K562 (cell line): ENCODE data around the gene ZNHIT3. TPM values are rescaled to one million over a fixed set of nuclear protein-coding genes. Genes with fewer than 3 reads are reported as not detected.

Experiments
- BCOR ChIP-seq: fragments of 450-650 bp; IDR thresholded peaks from 2 replicates; pipeline ENCODE4 v1.6.1; 2016
- COPS2 ChIP-seq: fragments of 450-650 bp; conservative IDR thresholded peaks from 2 replicates; pipeline ENCODE4 v1.6.1; 2016; ENCODE audit warnings: mild to moderate bottlenecking, moderate library complexity
- HDAC8 ChIP-seq: fragments of 450-650 bp; IDR thresholded peaks from 2 replicates; pipeline ENCODE4 v1.6.1; 2016; ENCODE audit warnings: mild to moderate bottlenecking, missing genetic modification characterization, moderate library complexity, missing compliant biosample characterization
- HMG20B ChIP-seq: fragments of 250-450 bp; sonication (Bioruptor Pico); IDR thresholded peaks from 2 replicates; pipeline ENCODE4 v1.5.0; 2021; ENCODE audit warnings: mild to moderate bottlenecking
- HNRNPL ChIP-seq: fragments of 200-400 bp; formaldehyde crosslinking; IDR thresholded peaks from 2 replicates; pipeline ENCODE4 v1.6.1; 2017; ENCODE audit warnings: low read depth, mild to moderate bottlenecking, low read length
- L3MBTL2 ChIP-seq: fragments of 450-650 bp; IDR thresholded peaks from 2 replicates; pipeline ENCODE4 v1.6.1; 2016; ENCODE audit warnings: mild to moderate bottlenecking, moderate library complexity
- MYBL2 ChIP-seq, 2 experiments: fragments of 450-650 bp in 1 of 2; sonication (generic) in 1 of 2; formaldehyde crosslinking in 1 of 2; IDR thresholded peaks; 2 replicates each; pipeline versions ENCODE4 v1.6.1 to v1.8.1; 2017 to 2022; ENCODE audit warnings: borderline replicate concordance in 1 of 2, inconsistent platforms in 1 of 2, low read depth in 1 of 2, mild to moderate bottlenecking in 1 of 2, missing genetic modification reagents in 1 of 2, moderate library complexity in 1 of 2
- ZBTB33 ChIP-seq: sonication (generic); formaldehyde crosslinking; IDR thresholded peaks from 2 replicates; pipeline ENCODE4 v1.8.1; 2023; ENCODE audit warnings: mild to moderate bottlenecking, missing genetic modification reagents
- ZFPM2 ChIP-seq: fragments of 250-450 bp; sonication (Bioruptor Pico); IDR thresholded peaks from 2 replicates; pipeline ENCODE4 v1.5.1; 2022; ENCODE audit warnings: mild to moderate bottlenecking
- ZNF316 ChIP-seq: fragments of 450-650 bp; IDR thresholded peaks from 2 replicates; pipeline ENCODE4 v1.6.1; 2016
- ZNF395 ChIP-seq: fragments of 200-800 bp; sonication (Bioruptor generic); IDR thresholded peaks from 2 replicates; pipeline ENCODE4 v1.6.1; 2017; ENCODE audit warnings: missing genetic modification characterization, missing compliant biosample characterization
- polyA plus RNA-seq, 8 experiments: library from polyadenylated mRNA; depleted of rRNA in 4 of 8; stranded (reverse) in 5 of 8; unstranded in 3 of 8; fragments of >200 nt; fragmentation: Nextera tagmentation in 2 of 8; fragmentation: Illumina TruSeq in 1 of 8; extraction: Ambion mirVana in 2 of 8; extraction: Trizol in 1 of 8; gene quantifications; 2 replicates each; pipeline versions ENCODE4 v1.2.1 to v1.2.3, GENCODE V29; 2011 to 2014; ENCODE audit warnings: inconsistent platforms in 1 of 8, missing spikeins in 1 of 8
- total RNA-seq, 7 experiments: library from RNA; depleted of rRNA in 6 of 7; stranded (reverse); fragments of >200 nt in 6 of 7; fragmentation: Illumina TruSeq in 2 of 7; extraction: Trizol in 2 of 7; gene quantifications; 2 replicates each; pipeline versions ENCODE4 v1.2.1 to v1.2.3, GENCODE V29; 2011 to 2021; ENCODE audit warnings: low replicate concordance in 1 of 7
- TF ChIP-seq, protein P1 (sequence below): sonication (generic); IDR thresholded peaks from 2 replicates; pipeline ENCODE4 v1.6.1; 2016

Gene ZNHIT3
- total and polyA plus RNA-seq, 9 of the 15 experiments (the other 6 are each of a cell fraction or from before 2014, with no cell fraction given) = 45.0 to 300 (median 88.4) TPM

DNA sequence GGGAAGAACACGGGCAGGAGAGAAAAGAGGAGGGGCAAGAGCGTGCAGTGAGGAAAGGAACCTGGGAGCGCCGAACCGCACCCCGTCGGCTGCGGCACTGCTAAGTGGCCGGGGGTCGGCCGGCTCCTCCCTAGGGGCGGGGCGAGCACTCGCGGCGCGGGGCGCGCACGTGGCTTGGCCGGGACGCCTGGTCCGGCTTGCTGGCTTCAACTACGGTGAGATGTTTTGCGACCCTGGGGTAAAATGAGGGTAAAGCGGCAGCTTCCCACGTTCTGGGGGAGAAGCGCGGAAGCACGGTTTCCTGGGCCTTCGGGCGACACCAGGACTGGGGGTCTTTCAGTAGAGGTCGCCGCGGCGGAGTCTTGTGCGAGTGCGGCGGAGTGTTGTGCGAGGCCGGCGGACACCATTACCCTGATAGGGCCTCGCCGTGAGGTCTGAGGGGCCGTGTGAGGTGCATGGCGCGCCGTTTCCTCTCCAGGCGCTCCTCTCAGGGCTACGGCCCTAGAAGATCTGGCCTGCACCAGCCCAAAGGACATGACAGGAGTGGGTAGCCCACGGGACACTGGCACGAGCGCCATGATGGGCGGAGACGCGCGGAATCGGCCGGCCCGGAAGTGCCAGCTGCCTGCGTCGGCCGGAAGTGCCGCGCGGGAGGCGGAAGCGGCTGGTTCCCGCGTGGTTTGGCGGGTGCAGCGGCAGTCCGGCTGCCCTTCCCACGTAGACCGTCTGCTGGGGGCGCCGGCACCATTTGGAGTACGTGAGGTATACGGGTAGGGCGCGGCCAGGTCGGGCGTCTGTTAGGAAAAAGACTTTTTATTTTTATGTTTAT lies 48.6 kb downstream of the ZNHIT3 start, which contains the start of the genes MYO19 and PIGW (continued):
- TF ChIP-seq ZBTB33 (CRISPR knock-in tag) (no peak; the same call in 1 of the 2 replicates), COPS2 (no peak), ZFPM2 (CRISPR knock-in tag) (no peak), L3MBTL2 (peak; percentile 91), HNRNPL (peak; percentile 92), MYBL2 (IDR thresholded peaks at IDR 0.05; ENCODE audit: low read depth) (no peak), MYBL2 (CRISPR knock-in tag; IDR thresholded peaks at IDR 0.05; ENCODE audit: borderline replicate concordance) (no peak), HMG20B (CRISPR knock-in tag) (no peak), BCOR (no peak), ZNF316 (0 out of 2 replicates have a peak, but pooled peaks have one; percentile 23), HDAC8 (tag) (peak; percentile 34; the same call in 1 of the 2 replicates), ZNF395 (CRISPR knock-in tag) (peak; percentile 96)
- TF ChIP-seq, protein P1, sequence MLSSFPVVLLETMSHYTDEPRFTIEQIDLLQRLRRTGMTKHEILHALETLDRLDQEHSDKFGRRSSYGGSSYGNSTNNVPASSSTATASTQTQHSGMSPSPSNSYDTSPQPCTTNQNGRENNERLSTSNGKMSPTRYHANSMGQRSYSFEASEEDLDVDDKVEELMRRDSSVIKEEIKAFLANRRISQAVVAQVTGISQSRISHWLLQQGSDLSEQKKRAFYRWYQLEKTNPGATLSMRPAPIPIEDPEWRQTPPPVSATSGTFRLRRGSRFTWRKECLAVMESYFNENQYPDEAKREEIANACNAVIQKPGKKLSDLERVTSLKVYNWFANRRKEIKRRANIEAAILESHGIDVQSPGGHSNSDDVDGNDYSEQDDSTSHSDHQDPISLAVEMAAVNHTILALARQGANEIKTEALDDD = no peak
